SJCRH30 (cell line): ENCODE measurements around the gene C1orf35. TPM values are rescaled to one million over a fixed set of nuclear protein-coding genes. Genes with fewer than 3 reads are reported as not detected.

Experiments used
- DNase-seq, 2 experiments: peaks; one replicate each; pipeline ENCODE4 v3.0.0-alpha.2; 2015 to 2020
- H3K27ac ChIP-seq: fragments of 250-450 bp; sonication (Bioruptor Pico); 2 replicates; pipeline ENCODE4 v1.5.1; 2020; ENCODE audit warnings: mild to moderate bottlenecking, moderate library complexity
- H3K27me3 ChIP-seq: fragments of 250-450 bp; sonication (Bioruptor Pico); 2 replicates; pipeline ENCODE4 v1.5.1; 2020; ENCODE audit warnings: mild to moderate bottlenecking, moderate library complexity
- H3K36me3 ChIP-seq: fragments of 250-450 bp; sonication (Bioruptor Pico); 2 replicates; pipeline ENCODE4 v1.5.1; 2020; ENCODE audit warnings: mild to moderate bottlenecking, moderate library complexity
- H3K4me1 ChIP-seq: fragments of 250-450 bp; sonication (Bioruptor Pico); 2 replicates; pipeline ENCODE4 v1.5.1; 2020; ENCODE audit warnings: mild to moderate bottlenecking, moderate library complexity
- H3K4me3 ChIP-seq: fragments of 250-450 bp; sonication (Bioruptor Pico); 2 replicates; pipeline ENCODE4 v1.5.1; 2020; ENCODE audit warnings: mild to moderate bottlenecking, moderate library complexity
- H3K9me3 ChIP-seq: fragments of 250-450 bp; sonication (Bioruptor Pico); replicated peaks from 2 replicates; pipeline ENCODE4 v1.5.1; 2020; ENCODE audit warnings: mild to moderate bottlenecking, moderate library complexity
- total RNA-seq: library from RNA; depleted of rRNA; stranded (reverse); fragments of >200 nt; shearing (Covaris generic); gene quantifications from 2 replicates; pipeline ENCODE4 v1.2.3, GENCODE V29; 2014

The C1orf35 gene
- total RNA-seq, 1 experiment from 2014 or later: 22.8 TPM

GRCh38 chr1:228109073-228109961, 6.2 kb upstream of the C1orf35 start, which contains the start of gene MRPL55:
Gene MRPL55 (minus strand): TSS chr1:228109299. CDS start chr1:228108260, 1,039 bp downstream.
- no peaks in the 10 kb centered on the region for H3K27me3 ChIP-seq
- peak; percentile 97 to 98 for DNase-seq
- peaks cover 5% of the 10 kb centered on the region for H3K4me1 ChIP-seq
- H3K36me3 ChIP-seq: 0 out of 2 replicates have a peak, but pooled peaks cover 2% of the 10 kb centered on the region
- H3K4me3 ChIP-seq: peak within 1 kb of the TSS; percentile 94
- H3K9me3 ChIP-seq: no peaks in the 10 kb centered on the region; the same call in none of the 2 replicates
- H3K27ac ChIP-seq: peak within 1 kb of the TSS; percentile 91

GRCh38 chr1:228108742-228109072, 5.6 kb upstream of the C1orf35 start:
- H3K4me3 ChIP-seq: peak overlapping the region; percentile 94
- H3K27ac ChIP-seq: peak overlapping the region; percentile 91
- H3K9me3 ChIP-seq: no peaks in the 10 kb centered on the region; the same call in none of the 2 replicates
- 0 out of 2 replicates have a peak, but pooled peaks cover 2% of the 10 kb centered on the region for H3K36me3 ChIP-seq
- DNase-seq: no peak
- H3K27me3 ChIP-seq: no peaks in the 10 kb centered on the region
- H3K4me1 ChIP-seq: peaks cover 5% of the 10 kb centered on the region

GRCh38 chr1:228108055-228108690, 5.0 kb upstream of the C1orf35 start:
- H3K27ac ChIP-seq: no peak overlapping the region

GRCh38 chr1:228107636-228108035, 4.5 kb upstream of the C1orf35 start:
- Histone ChIP-seq H3K36me3 (0 out of 2 replicates have a peak, but pooled peaks cover 2% of the 10 kb centered on the region), H3K4me1 (peaks cover 5% of the 10 kb centered on the region)
- DNase-seq: no peak

More at GRCh38 chr1:228108055-228108690, 5.0 kb upstream of the C1orf35 start:
- H3K4me1 ChIP-seq: peaks cover 5% of the 10 kb centered on the region
- DNase-seq: no peak
- 0 out of 2 replicates have a peak, but pooled peaks cover 2% of the 10 kb centered on the region for H3K36me3 ChIP-seq
- H3K9me3 ChIP-seq: no peaks in the 10 kb centered on the region; the same call in 1 of the 2 replicates
- H3K4me3 ChIP-seq: peak overlapping the region; percentile 94
- H3K27me3 ChIP-seq: no peaks in the 10 kb centered on the region

GRCh38 chr1:228106800-228107054, 3.6 kb upstream of the C1orf35 start:
- Histone ChIP-seq H3K4me3 (no peak overlapping the region), H3K27ac (no peak overlapping the region), H3K9me3 (no peaks in the 10 kb centered on the region), H3K4me1 (peaks cover 5% of the 10 kb centered on the region), H3K27me3 (no peaks in the 10 kb centered on the region), H3K36me3 (0 out of 2 replicates have a peak, but pooled peaks cover 2% of the 10 kb centered on the region)
- no peak for DNase-seq

More at GRCh38 chr1:228107636-228108035, 4.5 kb upstream of the C1orf35 start:
- no peak overlapping the region for H3K27ac ChIP-seq
- H3K27me3 ChIP-seq: no peaks in the 10 kb centered on the region
- no peak overlapping the region for H3K4me3 ChIP-seq
- H3K9me3 ChIP-seq: no peaks in the 10 kb centered on the region; the same call in 1 of the 2 replicates

GRCh38 chr1:228105996-228106799, 3.1 kb upstream of the C1orf35 start:
- H3K36me3 ChIP-seq: peaks cover 7% of the 10 kb centered on the region
- H3K27ac ChIP-seq: no peak overlapping the region
- no peak overlapping the region for H3K4me3 ChIP-seq
- no peaks in the 10 kb centered on the region for H3K9me3 ChIP-seq
- no peaks in the 10 kb centered on the region for H3K27me3 ChIP-seq
- DNase-seq: no peak
- H3K4me1 ChIP-seq: peaks cover 5% of the 10 kb centered on the region

GRCh38 chr1:228105270-228105995, 2.3 kb upstream of the C1orf35 start:
- Histone ChIP-seq H3K36me3 (peaks cover 14% of the 10 kb centered on the region), H3K27me3 (no peaks in the 10 kb centered on the region), H3K4me1 (peaks cover 3% of the 10 kb centered on the region), H3K27ac (no peak overlapping the region), H3K4me3 (no peak overlapping the region), H3K9me3 (no peaks in the 10 kb centered on the region)
- DNase-seq: no peak

GRCh38 chr1:228104526-228105269, 1.6 kb upstream of the C1orf35 start:
- Histone ChIP-seq H3K4me3 (no peak overlapping the region), H3K27ac (no peak overlapping the region), H3K9me3 (no peaks in the 10 kb centered on the region), H3K4me1 (no peaks in the 10 kb centered on the region), H3K36me3 (peaks cover 22% of the 10 kb centered on the region), H3K27me3 (no peaks in the 10 kb centered on the region)
- no peak for DNase-seq

- Histone ChIP-seq H3K27me3 (no peaks in the 10 kb centered on the region), H3K4me1 (no peaks in the 10 kb centered on the region), H3K27ac (no peak overlapping the region), H3K36me3 (peaks cover 45% of the 10 kb centered on the region), H3K9me3 (no peaks in the 10 kb centered on the region), H3K4me3 (peak overlapping the region; percentile 78)
- DNase-seq: peak in 1 of 2 experiments; percentile 44
Observed at GRCh38 chr1:228101994-228102790, 933 bp downstream of the C1orf35 start.

GRCh38 chr1:228101614-228101993, 1.5 kb downstream of the C1orf35 start:
- Histone ChIP-seq H3K4me3 (no peak overlapping the region), H3K9me3 (no peaks in the 10 kb centered on the region), H3K36me3 (peaks cover 51% of the 10 kb centered on the region), H3K4me1 (no peaks in the 10 kb centered on the region), H3K27ac (no peak overlapping the region), H3K27me3 (no peaks in the 10 kb centered on the region)
- DNase-seq: no peak

- DNase-seq: peak in 1 of 2 experiments; percentile 11
- H3K4me1 ChIP-seq: no peaks in the 10 kb centered on the region
- H3K27me3 ChIP-seq: no peaks in the 10 kb centered on the region
- H3K4me3 ChIP-seq: no peak overlapping the region
- H3K9me3 ChIP-seq: no peaks in the 10 kb centered on the region
- H3K36me3 ChIP-seq: peaks cover 57% of the 10 kb centered on the region
- no peak overlapping the region for H3K27ac ChIP-seq
Observed at GRCh38 chr1:228100822-228101613, 2.1 kb downstream of the C1orf35 start.

GRCh38 chr1:228099331-228099732, 3.8 kb downstream of the C1orf35 start:
- DNase-seq: no peak
- H3K36me3 ChIP-seq: peaks cover 70% of the 10 kb centered on the region
- H3K27ac ChIP-seq: no peak overlapping the region
- peaks cover 6% of the 10 kb centered on the region; the same call in 1 of the 2 replicates for H3K9me3 ChIP-seq
- H3K4me3 ChIP-seq: no peak overlapping the region
- no peaks in the 10 kb centered on the region for H3K4me1 ChIP-seq
- H3K27me3 ChIP-seq: no peaks in the 10 kb centered on the region
